ENCODE data around the gene HS6ST2.

DNA sequence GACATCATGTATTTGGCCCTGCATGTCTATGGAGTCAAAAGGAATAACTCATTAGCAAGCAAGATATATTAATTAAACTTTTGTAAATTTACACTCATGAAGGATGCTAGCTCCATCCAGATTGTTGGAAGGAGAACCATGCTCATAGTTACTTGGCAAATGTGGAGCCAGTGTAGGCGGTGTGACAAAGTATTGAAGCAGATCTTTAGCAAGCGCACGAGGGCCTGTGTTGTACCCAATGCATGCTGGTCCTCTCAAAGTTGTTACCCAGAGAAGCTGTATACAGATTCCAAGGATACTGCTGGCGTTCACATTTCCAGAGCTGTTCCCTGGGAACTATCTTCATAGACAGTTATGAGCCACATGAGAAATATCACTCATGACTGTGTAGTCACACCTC is 273.2 kb downstream of the HS6ST2 start:
- TF ChIP-seq EP300 (IDR thresholded peaks at IDR 0.05; ENCODE audit: borderline replicate concordance in 1 of 2, low read depth in 1 of 2, low read length in 1 of 2) (no peak), NRF1 (IDR thresholded peaks at IDR 0.05; ENCODE audit: low read depth, low read length) (no peak), TEAD4 (IDR thresholded peaks at IDR 0.05; ENCODE audit: borderline replicate concordance, insufficient read depth) (no peak)
- TF ChIP-seq, protein P1, sequence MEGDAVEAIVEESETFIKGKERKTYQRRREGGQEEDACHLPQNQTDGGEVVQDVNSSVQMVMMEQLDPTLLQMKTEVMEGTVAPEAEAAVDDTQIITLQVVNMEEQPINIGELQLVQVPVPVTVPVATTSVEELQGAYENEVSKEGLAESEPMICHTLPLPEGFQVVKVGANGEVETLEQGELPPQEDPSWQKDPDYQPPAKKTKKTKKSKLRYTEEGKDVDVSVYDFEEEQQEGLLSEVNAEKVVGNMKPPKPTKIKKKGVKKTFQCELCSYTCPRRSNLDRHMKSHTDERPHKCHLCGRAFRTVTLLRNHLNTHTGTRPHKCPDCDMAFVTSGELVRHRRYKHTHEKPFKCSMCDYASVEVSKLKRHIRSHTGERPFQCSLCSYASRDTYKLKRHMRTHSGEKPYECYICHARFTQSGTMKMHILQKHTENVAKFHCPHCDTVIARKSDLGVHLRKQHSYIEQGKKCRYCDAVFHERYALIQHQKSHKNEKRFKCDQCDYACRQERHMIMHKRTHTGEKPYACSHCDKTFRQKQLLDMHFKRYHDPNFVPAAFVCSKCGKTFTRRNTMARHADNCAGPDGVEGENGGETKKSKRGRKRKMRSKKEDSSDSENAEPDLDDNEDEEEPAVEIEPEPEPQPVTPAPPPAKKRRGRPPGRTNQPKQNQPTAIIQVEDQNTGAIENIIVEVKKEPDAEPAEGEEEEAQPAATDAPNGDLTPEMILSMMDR (IDR thresholded peaks at IDR 0.05): no peak

Measured in SK-N-SH (cell line).